ENCODE measurements around the gene UBA7. TPM values are rescaled to one million over a fixed set of nuclear protein-coding genes. Genes with fewer than 3 reads are reported as not detected.
A peak's percentile ranks its signal among the peaks of the same experiment; 100 is the strongest.

Gene UBA7
- total RNA-seq, 6 donors from 2014 or later, result 58.8 to 330 (median 118) TPM

DNA sequence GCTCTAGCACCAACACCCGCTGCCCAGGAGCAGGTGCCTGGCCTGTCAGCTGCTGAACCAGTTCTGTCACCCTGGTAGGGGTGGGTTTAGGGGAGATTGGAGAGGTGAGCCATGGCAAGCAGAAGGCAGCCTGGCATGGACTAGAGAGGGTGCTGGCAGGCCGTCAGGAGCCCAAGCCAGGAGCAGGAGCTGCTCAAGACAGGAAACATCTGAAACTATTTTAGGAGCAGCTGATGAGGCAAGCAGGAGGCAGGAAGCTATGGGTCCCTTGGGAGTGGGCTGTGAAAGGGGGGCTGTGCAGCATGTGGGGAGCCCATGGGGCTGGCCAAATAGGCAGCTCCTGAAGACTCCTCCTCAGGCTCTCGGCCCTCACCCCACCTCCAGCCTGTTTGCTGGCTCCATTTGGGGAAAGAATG is 8.4 kb downstream of the UBA7 start:
- H3K4me1 ChIP-seq, result peaks cover 50 to 63% (median 58%) of the 10 kb centered on the region in 4 donors
- peak in 1 of 2 donors; percentile 38 for ATAC-seq (ENCODE audit: low FRiP score in 2 of 2)
- H3K4me3 ChIP-seq, result peak overlapping the region in 2 of 4 donors; percentile 5 to 74

DNA sequence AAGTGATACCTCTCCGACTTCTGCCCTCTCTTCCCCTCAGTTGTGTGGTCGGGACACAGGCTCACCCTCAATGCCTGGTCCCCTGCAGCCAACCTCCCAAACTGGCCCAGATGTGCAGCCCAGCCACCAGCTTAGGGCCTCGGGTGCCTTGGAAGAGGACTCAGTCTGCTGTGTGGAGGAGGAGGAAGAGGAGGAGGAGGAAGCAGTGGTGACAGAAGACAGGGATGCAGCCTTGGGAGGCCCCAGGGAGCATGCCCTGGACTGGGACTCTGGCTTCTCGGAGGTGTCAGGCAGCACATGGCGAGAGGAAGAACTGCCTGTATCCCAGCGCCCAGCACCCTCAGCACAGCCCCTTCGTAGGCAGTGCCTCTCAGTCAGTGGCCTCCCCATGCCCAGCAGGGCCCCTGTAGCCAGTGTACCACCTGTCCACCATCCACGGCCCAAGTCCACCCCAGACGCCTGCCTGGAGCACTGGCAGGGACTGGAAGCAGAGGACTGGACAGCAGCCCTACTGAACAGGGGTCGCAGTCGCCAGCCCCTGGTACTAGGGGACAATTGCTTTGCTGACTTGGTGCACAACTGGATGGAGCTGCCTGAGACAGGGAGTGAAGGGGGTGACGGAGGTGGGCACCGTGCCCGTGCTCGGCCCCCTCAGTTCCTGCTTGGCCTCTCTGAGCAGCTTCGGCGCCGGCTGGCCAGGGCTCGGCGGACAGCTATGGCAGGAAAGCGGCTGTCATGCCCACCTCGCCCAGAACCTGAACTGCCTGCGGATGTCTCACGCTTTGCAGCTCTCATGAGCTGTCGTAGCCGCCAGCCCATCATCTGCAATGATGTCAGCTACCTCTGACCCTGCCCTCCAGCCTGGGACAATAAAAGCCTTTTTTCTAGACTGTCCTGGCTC is 9.4 kb downstream of the UBA7 start:
- Histone ChIP-seq H3K36me3 (peaks cover 0 to 11% (median 8%) of the 10 kb centered on the region in 4 donors), H3K4me1 (peaks cover 50 to 63% (median 56%) of the 10 kb centered on the region in 4 donors), H3K9me3 (no peaks in the 10 kb centered on the region), H3K27me3 (no peaks in the 10 kb centered on the region), H3K4me3 (peak overlapping the region; percentile 67 to 89 (median 78)), H3K27ac (peak overlapping the region; percentile 82 to 95 (median 94))
- 35 to 43% methylated on average over 17 to 21 of the region's 26 CpGs for WGBS, 2 donors
- TF ChIP-seq, protein P1, sequence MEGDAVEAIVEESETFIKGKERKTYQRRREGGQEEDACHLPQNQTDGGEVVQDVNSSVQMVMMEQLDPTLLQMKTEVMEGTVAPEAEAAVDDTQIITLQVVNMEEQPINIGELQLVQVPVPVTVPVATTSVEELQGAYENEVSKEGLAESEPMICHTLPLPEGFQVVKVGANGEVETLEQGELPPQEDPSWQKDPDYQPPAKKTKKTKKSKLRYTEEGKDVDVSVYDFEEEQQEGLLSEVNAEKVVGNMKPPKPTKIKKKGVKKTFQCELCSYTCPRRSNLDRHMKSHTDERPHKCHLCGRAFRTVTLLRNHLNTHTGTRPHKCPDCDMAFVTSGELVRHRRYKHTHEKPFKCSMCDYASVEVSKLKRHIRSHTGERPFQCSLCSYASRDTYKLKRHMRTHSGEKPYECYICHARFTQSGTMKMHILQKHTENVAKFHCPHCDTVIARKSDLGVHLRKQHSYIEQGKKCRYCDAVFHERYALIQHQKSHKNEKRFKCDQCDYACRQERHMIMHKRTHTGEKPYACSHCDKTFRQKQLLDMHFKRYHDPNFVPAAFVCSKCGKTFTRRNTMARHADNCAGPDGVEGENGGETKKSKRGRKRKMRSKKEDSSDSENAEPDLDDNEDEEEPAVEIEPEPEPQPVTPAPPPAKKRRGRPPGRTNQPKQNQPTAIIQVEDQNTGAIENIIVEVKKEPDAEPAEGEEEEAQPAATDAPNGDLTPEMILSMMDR (IDR thresholded peaks at IDR 0.05), result peak in 1 of 6 experiments; percentile 2
- TF ChIP-seq EP300 (IDR thresholded peaks at IDR 0.05), result no peak
- no peak for TF ChIP-seq POLR2A (IDR thresholded peaks at IDR 0.05)
- no peak for TF ChIP-seq POLR2AphosphoS5 (IDR thresholded peaks at IDR 0.05)
- DNase-seq (peak in 1 of 2 donors; percentile 86), ATAC-seq (ENCODE audit: low FRiP score in 2 of 2) (no peak)

More for the DNA sequence above, 8.4 kb downstream of the UBA7 start:
- Histone ChIP-seq H3K27ac (peak overlapping the region; percentile 82 to 95 (median 94)), H3K9me3 (no peaks in the 10 kb centered on the region), H3K27me3 (no peaks in the 10 kb centered on the region), H3K36me3 (peaks cover 0 to 20% (median 18%) of the 10 kb centered on the region in 4 donors)
- peak; percentile 41 to 42 for DNase-seq
- TF ChIP-seq EP300 (IDR thresholded peaks at IDR 0.05) (peak in 1 of 4 donors; percentile 18), POLR2A (IDR thresholded peaks at IDR 0.05) (no peak), POLR2AphosphoS5 (IDR thresholded peaks at IDR 0.05) (peak; percentile 48 to 73)
- TF ChIP-seq, protein P1 (IDR thresholded peaks at IDR 0.05), result no peak
- 50% methylated on average over 3 of the region's 3 CpGs; no CpG with 5 or more reads in 1 of the 2 donors for WGBS, 2 donors

DNA sequence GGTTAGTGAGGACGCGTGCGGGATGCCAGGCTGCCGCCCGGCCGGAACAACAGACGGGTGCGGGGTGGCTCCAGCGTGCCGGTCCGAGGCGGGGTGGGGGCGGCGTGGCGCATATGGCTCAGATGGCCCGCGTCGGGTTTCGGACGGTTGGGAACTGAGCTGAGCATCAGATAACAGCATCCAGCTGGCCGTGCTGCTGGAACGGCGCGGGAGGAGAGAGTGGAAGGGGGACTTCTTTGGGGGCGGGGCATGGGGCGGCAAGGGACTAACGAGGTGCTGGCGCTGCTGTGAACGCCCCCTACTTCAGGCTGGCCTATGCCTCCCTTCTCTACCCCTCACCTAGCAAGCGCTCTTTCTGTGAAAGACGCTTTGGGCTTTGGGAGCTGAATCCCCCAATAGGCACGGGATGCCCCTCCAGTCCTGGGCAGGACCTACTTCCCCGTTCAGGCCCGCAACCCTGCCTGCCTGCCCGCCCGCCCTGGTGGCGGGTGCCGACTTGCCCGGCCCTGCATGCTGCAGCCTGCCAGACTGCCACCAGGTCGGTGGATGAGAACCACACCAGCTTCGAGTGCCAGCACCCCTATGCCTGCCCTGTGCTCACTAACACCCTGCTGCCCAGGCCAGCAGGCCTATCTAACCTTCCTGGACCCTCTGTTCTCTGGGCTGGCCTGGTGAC is 10.2 kb downstream of the UBA7 start:
- peaks cover 0 to 4% (median under 1%) of the 10 kb centered on the region in 4 donors for H3K36me3 ChIP-seq
- H3K9me3 ChIP-seq, result no peaks in the 10 kb centered on the region
- TF ChIP-seq, protein P1 (IDR thresholded peaks at IDR 0.05), result peak in 3 of 6 experiments; percentile 7 to 30 (median 16)
- TF ChIP-seq POLR2AphosphoS5 (IDR thresholded peaks at IDR 0.05) (no peak), EP300 (IDR thresholded peaks at IDR 0.05) (no peak), POLR2A (IDR thresholded peaks at IDR 0.05) (peak in 1 of 4 donors; percentile 11)
- DNase-seq (peak in 1 of 2 donors; percentile 88), ATAC-seq (ENCODE audit: low FRiP score in 2 of 2) (peak in 1 of 2 donors; percentile 34)
- H3K27me3 ChIP-seq, result no peaks in the 10 kb centered on the region
- H3K4me3 ChIP-seq, result peak overlapping the region; percentile 67 to 89 (median 78)
- peak overlapping the region; percentile 82 to 95 (median 94) for H3K27ac ChIP-seq
- H3K4me1 ChIP-seq, result peaks cover 50 to 57% (median 53%) of the 10 kb centered on the region in 4 donors
- 2 to 3% methylated on average over 15 to 18 of the region's 41 CpGs for WGBS, 2 donors

DNA sequence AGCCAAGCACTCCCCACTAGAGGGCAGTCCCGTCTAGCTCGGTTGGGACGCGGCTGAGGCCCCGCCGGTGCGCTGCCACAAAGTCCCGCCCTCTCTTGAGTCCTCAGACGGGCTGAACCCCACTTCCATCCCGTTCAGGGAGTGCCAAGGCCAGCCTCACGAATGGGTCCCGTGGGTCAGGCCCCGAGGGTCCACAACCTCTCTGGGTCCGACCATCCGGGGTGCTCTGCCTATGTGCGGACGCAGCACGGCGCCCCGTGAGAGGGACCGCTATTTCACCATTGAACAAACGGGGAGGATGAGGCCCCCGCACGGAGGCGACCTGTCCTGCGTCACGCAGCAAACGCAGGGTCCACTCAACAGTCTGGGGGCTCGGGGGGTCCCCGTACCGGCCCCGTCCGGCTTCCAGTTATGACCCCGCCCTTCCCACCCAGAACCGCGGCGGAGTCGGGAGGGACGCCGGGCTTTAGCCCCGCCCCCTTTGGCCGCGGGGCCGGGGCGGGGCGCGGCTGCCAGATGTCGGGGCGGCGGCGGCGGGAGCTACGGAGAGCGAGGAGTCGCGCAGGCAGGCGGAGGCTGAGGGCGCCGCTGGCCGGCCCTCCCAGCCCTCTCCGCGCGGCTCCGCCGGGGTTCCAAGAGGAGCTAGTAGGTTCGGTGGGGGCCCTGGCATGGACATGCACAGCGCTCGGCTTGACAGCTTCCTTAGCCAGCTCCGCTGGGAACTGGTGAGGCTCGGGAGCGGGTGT is 10.9 kb downstream of the UBA7 start, which contains the start of gene INKA1:
INKA1 (plus strand) TSS at position 543 of the 746 bp plus-strand sequence; CDS start at position 675, 132 bp downstream.
- Histone ChIP-seq H3K36me3 (no peaks in the 10 kb centered on the region), H3K9me3 (no peaks in the 10 kb centered on the region), H3K27ac (peak within 1 kb of the TSS; percentile 82 to 95 (median 94)), H3K4me1 (peaks cover 43 to 53% (median 48%) of the 10 kb centered on the region in 4 donors), H3K27me3 (no peaks in the 10 kb centered on the region), H3K4me3 (peak within 1 kb of the TSS; percentile 73 to 89 (median 78))
- peak; percentile 94 to 95 for ATAC-seq (ENCODE audit: low FRiP score in 2 of 2)
- DNase-seq, result peak; percentile 96 to 97
- TF ChIP-seq POLR2AphosphoS5 (IDR thresholded peaks at IDR 0.05) (peak; percentile 15 to 68), EP300 (IDR thresholded peaks at IDR 0.05) (no peak), POLR2A (IDR thresholded peaks at IDR 0.05) (peak in 3 of 4 donors; percentile 13 to 68 (median 42))
- TF ChIP-seq, protein P1 (IDR thresholded peaks at IDR 0.05), result peak; percentile 78 to 98 (median 96)
- 0% methylated on average over 24 of the region's 71 CpGs; no CpG with 5 or more reads in 1 of the 2 donors for WGBS, 2 donors

Measured in upper lobe of left lung (tissue), 6 donors.